Cardiac muscle cell (in vitro differentiated cells and primary cell): Measurements from ENCODE around the gene SRPRA. TPM values are rescaled to one million over a fixed set of nuclear protein-coding genes. Genes with fewer than 3 reads are reported as not detected.

Experiments
- DNase-seq, 2 donors: peaks; one replicate each; pipeline versions ENCODE4 v3.0.0 to v3.0.0-alpha.2; 2010 to 2017; ENCODE audit warnings: low read depth in 1 of 2, low spot score in 1 of 2
- H3K27ac ChIP-seq: fragments of 200-600 bp; sonication (generic); 2 replicates; pipeline ENCODE4 v1.5.1; 2016
- H3K27me3 ChIP-seq: fragments of 200-600 bp; sonication (generic); 2 replicates; pipeline ENCODE4 v1.6.0; 2016; ENCODE audit warnings: control low read depth
- H3K36me3 ChIP-seq: fragments of 200-600 bp; sonication (generic); 2 replicates; pipeline ENCODE4 v1.5.1; 2016; ENCODE audit warnings: control low read depth
- H3K4me1 ChIP-seq: fragments of 200-600 bp; sonication (generic); 2 replicates; pipeline ENCODE4 v1.8.1; 2017; ENCODE audit warnings: low read depth, mild to moderate bottlenecking, mixed run types
- H3K4me3 ChIP-seq: fragments of 200-600 bp; sonication (generic); 2 replicates; pipeline ENCODE4 v1.5.1; 2016; ENCODE audit warnings: mild to moderate bottlenecking
- H3K9me3 ChIP-seq: fragments of 200-600 bp; sonication (generic); 2 replicates; pipeline ENCODE4 v1.5.1; 2017; ENCODE audit warnings: low read depth, mild to moderate bottlenecking, control low read depth
- polyA plus RNA-seq: library from polyadenylated mRNA; unstranded; fragments of >200 nt; fragmentation: Nextera tagmentation; extraction: Ambion mirVana; gene quantifications from 2 replicates; pipeline ENCODE4 v1.2.1, GENCODE V29; 2016
- total RNA-seq: library from RNA; depleted of rRNA; stranded (reverse); fragments of >200 nt; gene quantifications from 2 replicates; pipeline ENCODE4 v1.2.3, GENCODE V29; 2016
- TF ChIP-seq, protein P1 (sequence below): IDR thresholded peaks from 2 replicates; pipeline ENCODE4 v1.5.1; 2012; ENCODE audit warnings: low read depth, mild to moderate bottlenecking, low read length

The SRPRA gene
- total and polyA plus RNA-seq, 2 experiments from 2014 or later: 42.9 to 76.6 TPM

- Histone ChIP-seq H3K27me3 (no peaks in the 10 kb centered on the region), H3K9me3 (no peaks in the 10 kb centered on the region), H3K27ac (no peak overlapping the region), H3K4me1 (peaks cover 4% of the 10 kb centered on the region), H3K4me3 (no peak overlapping the region), H3K36me3 (no peaks in the 10 kb centered on the region)
- peak; percentile 66 to 76 for DNase-seq
- TF ChIP-seq, protein P1, sequence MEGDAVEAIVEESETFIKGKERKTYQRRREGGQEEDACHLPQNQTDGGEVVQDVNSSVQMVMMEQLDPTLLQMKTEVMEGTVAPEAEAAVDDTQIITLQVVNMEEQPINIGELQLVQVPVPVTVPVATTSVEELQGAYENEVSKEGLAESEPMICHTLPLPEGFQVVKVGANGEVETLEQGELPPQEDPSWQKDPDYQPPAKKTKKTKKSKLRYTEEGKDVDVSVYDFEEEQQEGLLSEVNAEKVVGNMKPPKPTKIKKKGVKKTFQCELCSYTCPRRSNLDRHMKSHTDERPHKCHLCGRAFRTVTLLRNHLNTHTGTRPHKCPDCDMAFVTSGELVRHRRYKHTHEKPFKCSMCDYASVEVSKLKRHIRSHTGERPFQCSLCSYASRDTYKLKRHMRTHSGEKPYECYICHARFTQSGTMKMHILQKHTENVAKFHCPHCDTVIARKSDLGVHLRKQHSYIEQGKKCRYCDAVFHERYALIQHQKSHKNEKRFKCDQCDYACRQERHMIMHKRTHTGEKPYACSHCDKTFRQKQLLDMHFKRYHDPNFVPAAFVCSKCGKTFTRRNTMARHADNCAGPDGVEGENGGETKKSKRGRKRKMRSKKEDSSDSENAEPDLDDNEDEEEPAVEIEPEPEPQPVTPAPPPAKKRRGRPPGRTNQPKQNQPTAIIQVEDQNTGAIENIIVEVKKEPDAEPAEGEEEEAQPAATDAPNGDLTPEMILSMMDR: peak; percentile 64
Observed at GRCh38 chr11:126307706-126308105, 39.0 kb upstream of the SRPRA start.

GRCh38 chr11:126305699-126306098 lies 37.0 kb upstream of the SRPRA start:
- no peak overlapping the region for H3K27ac ChIP-seq

GRCh38 chr11:126304457-126305075 lies 35.9 kb upstream of the SRPRA start:
- peak overlapping the region; percentile 49 for H3K4me3 ChIP-seq
- no peak for DNase-seq
- no peaks in the 10 kb centered on the region for H3K9me3 ChIP-seq
- H3K27ac ChIP-seq: no peak overlapping the region
- H3K36me3 ChIP-seq: no peaks in the 10 kb centered on the region
- H3K27me3 ChIP-seq: no peaks in the 10 kb centered on the region
- TF ChIP-seq, protein P1: no peak
- H3K4me1 ChIP-seq: peaks cover 4% of the 10 kb centered on the region

More at GRCh38 chr11:126305699-126306098, 37.0 kb upstream of the SRPRA start:
- TF ChIP-seq, protein P1: no peak
- no peak overlapping the region for H3K4me3 ChIP-seq
- no peaks in the 10 kb centered on the region for H3K27me3 ChIP-seq
- DNase-seq: no peak
- no peaks in the 10 kb centered on the region for H3K36me3 ChIP-seq
- H3K9me3 ChIP-seq: no peaks in the 10 kb centered on the region
- H3K4me1 ChIP-seq: peaks cover 4% of the 10 kb centered on the region

DNA sequence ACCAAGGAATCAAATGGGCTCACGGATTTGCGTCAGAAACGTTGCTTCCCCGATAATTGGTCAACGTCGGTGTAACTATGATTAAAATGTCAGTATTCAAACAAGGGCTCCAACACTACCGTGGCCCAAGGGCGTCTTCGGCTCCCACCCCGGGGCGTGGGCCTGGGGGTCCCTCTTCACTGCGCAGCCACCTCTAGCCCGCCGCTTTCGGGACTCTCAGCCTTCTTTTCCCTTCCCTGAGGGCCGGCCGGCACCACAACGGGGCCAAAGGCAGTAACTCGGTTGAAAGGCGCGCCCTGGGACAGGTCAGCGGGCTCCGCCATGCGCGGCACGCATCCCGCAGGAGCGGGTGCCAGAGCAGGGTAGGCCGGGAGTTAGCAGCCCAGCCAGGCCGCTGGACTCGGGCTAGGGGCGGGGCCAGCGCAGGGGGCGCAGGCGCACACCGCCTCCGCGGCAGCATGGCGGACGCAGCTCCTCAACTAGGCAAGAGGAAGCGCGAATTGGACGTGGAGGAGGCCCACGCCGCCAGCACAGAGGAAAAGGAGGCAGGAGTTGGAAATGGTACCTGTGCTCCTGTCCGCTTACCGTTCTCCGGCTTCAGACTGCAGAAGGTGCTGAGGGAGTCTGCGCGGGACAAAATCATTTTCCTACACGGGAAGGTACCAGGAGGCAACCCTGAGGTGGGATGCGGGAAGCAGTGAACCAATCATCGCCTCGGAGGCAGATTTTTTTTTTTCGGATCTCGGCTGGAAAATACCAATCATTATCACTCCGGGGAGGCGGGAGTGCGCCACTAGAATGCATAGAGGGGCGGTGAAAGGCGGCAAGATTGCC lies 35.1 kb upstream of the SRPRA start, which contains the start of gene DCPS:
Gene DCPS, plus strand, starts transcription at position 438 of the 834 bp plus-strand sequence. Its CDS starts 21 bp downstream, at position 459.
- peak within 1 kb of the TSS; percentile 49 for H3K4me3 ChIP-seq
- H3K9me3 ChIP-seq: no peaks in the 10 kb centered on the region
- peaks cover 4% of the 10 kb centered on the region for H3K4me1 ChIP-seq
- H3K27ac ChIP-seq: peak within 1 kb of the TSS; percentile 77
- no peaks in the 10 kb centered on the region for H3K36me3 ChIP-seq
- no peaks in the 10 kb centered on the region for H3K27me3 ChIP-seq
- peak; percentile 92 to 95 for DNase-seq
- TF ChIP-seq, protein P1: no peak

- TF ChIP-seq, protein P1: no peak
- no peaks in the 10 kb centered on the region for H3K27me3 ChIP-seq
- DNase-seq: no peak
Observed at GRCh38 chr11:126297004-126297403, 28.3 kb upstream of the SRPRA start.

More at GRCh38 chr11:126297004-126297403, 28.3 kb upstream of the SRPRA start:
- Histone ChIP-seq H3K4me1 (no peaks in the 10 kb centered on the region), H3K27ac (no peak overlapping the region), H3K9me3 (no peaks in the 10 kb centered on the region), H3K36me3 (no peaks in the 10 kb centered on the region), H3K4me3 (no peak overlapping the region)
